Measurements from ENCODE around the gene FOXB1. TPM values are rescaled to one million over a fixed set of nuclear protein-coding genes. Genes with fewer than 3 reads are reported as not detected.

Gene FOXB1
- total and polyA plus RNA-seq, 9 of the 15 experiments (the other 6 are each of a cell fraction or from before 2014, with no cell fraction given): not detected

DNA sequence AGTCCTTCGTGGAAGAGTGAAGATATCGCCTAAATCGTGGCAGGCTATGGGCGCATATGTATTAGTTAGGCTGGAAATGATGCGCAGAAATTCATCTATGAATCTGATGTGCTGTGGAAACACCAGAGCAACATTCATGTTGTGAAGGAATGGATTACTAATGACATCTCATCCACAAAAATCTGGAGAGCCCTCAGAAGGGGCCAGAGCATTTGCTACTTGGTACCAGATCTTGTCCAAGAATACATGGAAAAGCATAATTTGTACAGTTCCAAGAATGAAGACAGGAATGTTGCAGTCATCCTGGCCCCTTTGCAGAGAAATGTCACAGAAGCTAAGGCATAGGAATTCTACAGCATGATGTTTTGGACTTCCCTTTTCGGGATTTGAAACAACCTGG, 38.4 kb upstream of the FOXB1 start:
- in situ Hi-C loops (cut with MboI) (no loop called here), intact Hi-C loops (cut with micrococcal nuclease) (no loop called here)
- no peak overlapping the region for H3K4me2 ChIP-seq (ENCODE audit: insufficient read depth, low read length)
- H3K4me3 ChIP-seq: no peak overlapping the region
- H3K27me3 ChIP-seq (ENCODE audit: control insufficient read depth in 2 of 2, insufficient read depth in 2 of 2, low read length in 2 of 2): no peaks in the 10 kb centered on the region
- H3K9ac ChIP-seq (ENCODE audit: insufficient read depth in 1 of 2, low read depth in 2 of 2, low read length in 2 of 2): no peak overlapping the region
- H3K36me3 ChIP-seq (ENCODE audit: control insufficient read depth, insufficient read depth, low read length): no peaks in the 10 kb centered on the region
- no peak for ATAC-seq
- no peaks in the 10 kb centered on the region for H3K4me1 ChIP-seq (replicated peaks in 1 of 2; ENCODE audit: control insufficient read depth in 2 of 2, insufficient read depth in 2 of 2, low read length in 2 of 2)
- no peak overlapping the region for H3K27ac ChIP-seq (ENCODE audit: extremely low read depth, low read depth, low read length)
- no peaks in the 10 kb centered on the region for H4K20me1 ChIP-seq (replicated peaks; ENCODE audit: control insufficient read depth, insufficient read depth, low read length)
- BruUV-seq (replicated peaks): no TSS peak
- FAIRE-seq: no peak
- no peak for DNase-seq (ENCODE audit: extremely low read depth in 1 of 4, low spot score in 3 of 4)
- POLR2A ChIA-PET: interaction anchor here (1.0 kb wide), 1 partner anchor 33 kb away, joined by 3 read pairs; no protein-coding TSS in a partner anchor
- no peaks in the 10 kb centered on the region for H3K79me2 ChIP-seq (ENCODE audit: control insufficient read depth, insufficient read depth, low read length)
- CTCF ChIA-PET (ENCODE audit: low intra/inter-chr PET ratio): no interaction called here
- no peak overlapping the region for H2AFZ ChIP-seq (ENCODE audit: low read depth, low read length)
- TF ChIP-seq PCBP2 (IDR thresholded peaks at IDR 0.05; ENCODE audit: low read depth, low read length, poor library complexity, severe bottlenecking): no peak
- TF ChIP-seq, protein P1, sequence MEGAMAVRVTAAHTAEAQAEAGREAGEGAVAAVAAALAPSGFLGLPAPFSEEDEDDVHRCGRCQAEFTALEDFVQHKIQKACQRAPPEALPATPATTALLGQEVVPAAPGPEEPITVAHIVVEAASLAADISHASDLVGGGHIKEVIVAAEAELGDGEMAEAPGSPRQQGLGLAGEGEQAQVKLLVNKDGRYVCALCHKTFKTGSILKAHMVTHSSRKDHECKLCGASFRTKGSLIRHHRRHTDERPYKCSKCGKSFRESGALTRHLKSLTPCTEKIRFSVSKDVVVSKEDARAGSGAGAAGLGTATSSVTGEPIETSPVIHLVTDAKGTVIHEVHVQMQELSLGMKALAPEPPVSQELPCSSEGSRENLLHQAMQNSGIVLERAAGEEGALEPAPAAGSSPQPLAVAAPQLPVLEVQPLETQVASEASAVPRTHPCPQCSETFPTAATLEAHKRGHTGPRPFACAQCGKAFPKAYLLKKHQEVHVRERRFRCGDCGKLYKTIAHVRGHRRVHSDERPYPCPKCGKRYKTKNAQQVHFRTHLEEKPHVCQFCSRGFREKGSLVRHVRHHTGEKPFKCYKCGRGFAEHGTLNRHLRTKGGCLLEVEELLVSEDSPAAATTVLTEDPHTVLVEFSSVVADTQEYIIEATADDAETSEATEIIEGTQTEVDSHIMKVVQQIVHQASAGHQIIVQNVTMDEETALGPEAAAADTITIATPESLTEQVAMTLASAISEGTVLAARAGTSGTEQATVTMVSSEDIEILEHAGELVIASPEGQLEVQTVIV (CRISPR knock-in tag; IDR thresholded peaks at IDR 0.05; ENCODE audit: borderline replicate concordance): no peak
- TF ChIP-seq CEBPB (tag; IDR thresholded peaks at IDR 0.05): no peak
- TF ChIP-seq ZC3H11A (IDR thresholded peaks at IDR 0.05; ENCODE audit: low read depth, low read length): no peak
- TF ChIP-seq ZNF408 (CRISPR knock-in tag; IDR thresholded peaks at IDR 0.05; ENCODE audit: low read depth): no peak
- no peak for TF ChIP-seq PHF21A (IDR thresholded peaks at IDR 0.05; ENCODE audit: borderline replicate concordance, low read depth)
- no peak for TF ChIP-seq ZNF12 (CRISPR knock-in tag; IDR thresholded peaks at IDR 0.05)
- TF ChIP-seq TFAM (CRISPR knock-in tag; conservative IDR thresholded peaks at IDR 0.05): no peak
- TF ChIP-seq, protein P2, sequence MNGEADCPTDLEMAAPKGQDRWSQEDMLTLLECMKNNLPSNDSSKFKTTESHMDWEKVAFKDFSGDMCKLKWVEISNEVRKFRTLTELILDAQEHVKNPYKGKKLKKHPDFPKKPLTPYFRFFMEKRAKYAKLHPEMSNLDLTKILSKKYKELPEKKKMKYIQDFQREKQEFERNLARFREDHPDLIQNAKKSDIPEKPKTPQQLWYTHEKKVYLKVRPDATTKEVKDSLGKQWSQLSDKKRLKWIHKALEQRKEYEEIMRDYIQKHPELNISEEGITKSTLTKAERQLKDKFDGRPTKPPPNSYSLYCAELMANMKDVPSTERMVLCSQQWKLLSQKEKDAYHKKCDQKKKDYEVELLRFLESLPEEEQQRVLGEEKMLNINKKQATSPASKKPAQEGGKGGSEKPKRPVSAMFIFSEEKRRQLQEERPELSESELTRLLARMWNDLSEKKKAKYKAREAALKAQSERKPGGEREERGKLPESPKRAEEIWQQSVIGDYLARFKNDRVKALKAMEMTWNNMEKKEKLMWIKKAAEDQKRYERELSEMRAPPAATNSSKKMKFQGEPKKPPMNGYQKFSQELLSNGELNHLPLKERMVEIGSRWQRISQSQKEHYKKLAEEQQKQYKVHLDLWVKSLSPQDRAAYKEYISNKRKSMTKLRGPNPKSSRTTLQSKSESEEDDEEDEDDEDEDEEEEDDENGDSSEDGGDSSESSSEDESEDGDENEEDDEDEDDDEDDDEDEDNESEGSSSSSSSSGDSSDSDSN (IDR thresholded peaks at IDR 0.05; ENCODE audit: borderline replicate concordance in 1 of 2, low read depth in 2 of 2, low read length in 2 of 2): no peak
- H3K9me1 ChIP-seq (ENCODE audit: control insufficient read depth, insufficient read depth, low read length): no peaks in the 10 kb centered on the region
- WGBS (ENCODE audit: insufficient coverage, low coverage, missing lambda C conversion rate): under 1% methylated on average over 6 of the region's 6 CpGs
- H3K9me3 ChIP-seq (replicated peaks; ENCODE audit: control insufficient read depth, insufficient read depth, low read depth, low read length): no peaks in the 10 kb centered on the region
